ENCODE results near the gene EXOC6B. TPM values are rescaled to one million over a fixed set of nuclear protein-coding genes. Genes with fewer than 3 reads are reported as not detected.

The EXOC6B gene
- total RNA-seq, 1 experiment from 2014 or later: 33.7 TPM

DNA sequence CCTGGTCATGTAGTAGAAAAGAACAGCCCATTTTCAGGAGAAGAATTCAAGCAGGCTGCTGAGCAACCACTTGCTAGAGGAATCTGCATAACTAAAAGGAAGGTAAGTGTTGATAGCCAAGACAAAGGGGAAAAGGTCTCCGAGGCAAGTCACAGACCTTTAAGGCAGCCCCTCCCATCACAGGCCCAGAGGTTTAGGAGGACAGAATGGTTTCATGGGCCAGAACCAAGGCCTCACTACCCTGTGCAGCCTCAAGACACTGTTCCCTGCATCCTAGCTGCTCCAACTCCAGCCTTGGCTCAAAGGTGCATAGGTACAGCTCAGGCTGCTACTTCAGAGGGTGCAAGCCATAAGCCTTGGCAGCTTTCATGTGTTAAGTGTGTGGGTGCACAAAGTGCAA is 439.5 kb downstream of the EXOC6B start (continued):
- no peak for TF ChIP-seq USF1 (CRISPR knock-in tag; IDR thresholded peaks at IDR 0.05)
- TF ChIP-seq GABPB1 (CRISPR knock-in tag; IDR thresholded peaks at IDR 0.05): no peak
- TF ChIP-seq MAX (CRISPR knock-in tag; IDR thresholded peaks at IDR 0.05): no peak
- no peak for TF ChIP-seq ZNF263 (CRISPR knock-in tag; IDR thresholded peaks at IDR 0.05; ENCODE audit: low read depth)
- TF ChIP-seq OVOL2 (CRISPR knock-in tag; IDR thresholded peaks at IDR 0.05; ENCODE audit: borderline replicate concordance): no peak
- no peak for TF ChIP-seq TCF7 (CRISPR knock-in tag; IDR thresholded peaks at IDR 0.05; ENCODE audit: low read depth)

DNA sequence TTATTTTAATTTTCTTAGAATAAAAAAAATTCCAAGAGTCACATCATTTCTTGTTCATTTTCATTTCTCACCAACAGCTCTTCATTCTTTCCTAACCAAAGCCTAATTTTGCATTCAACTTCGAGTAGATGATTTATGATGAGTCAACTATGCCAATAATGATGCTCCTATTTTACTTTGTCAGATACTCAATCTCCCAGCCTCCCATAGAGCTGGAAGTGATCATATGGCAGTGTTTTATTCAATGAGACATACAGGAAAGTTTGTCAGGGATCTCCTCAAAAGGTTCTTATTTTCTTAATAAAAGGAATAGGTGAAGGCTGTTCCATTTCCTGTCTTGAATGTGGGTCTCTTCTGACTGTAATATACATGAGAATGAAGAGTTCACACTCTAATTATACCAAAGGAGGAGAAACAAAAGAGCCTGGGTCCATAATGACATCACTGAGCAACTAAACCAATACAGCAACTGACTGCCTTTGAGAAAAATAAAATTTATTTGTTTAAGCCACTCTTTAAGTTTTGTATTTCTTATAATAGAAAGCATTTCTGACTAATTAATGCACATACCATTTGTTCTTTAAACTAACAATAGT is 447.0 kb downstream of the EXOC6B start:
- Mint-ChIP-seq H3K4me1 (peaks cover 26% of the 10 kb centered on the region), H3K27ac (no peak overlapping the region), H3K27me3 (ENCODE audit: low read depth) (no peaks in the 10 kb centered on the region), H3K9me3 (peaks cover 24% of the 10 kb centered on the region), H3K4me3 (no peak overlapping the region), H3K36me3 (peaks cover 11% of the 10 kb centered on the region)
- TF ChIP-seq NFYB (CRISPR knock-in tag; conservative IDR thresholded peaks at IDR 0.05; ENCODE audit: low read depth): no peak
- POLR2A ChIA-PET: no interaction called here
- ATAC-seq (peak; percentile 81), DNase-seq (ENCODE audit: low spot score) (no peak)
- CTCF ChIA-PET: interaction anchor here (0.6 to 1.9 kb wide), 3 partner anchors 11 to 187 kb away, joined by 4 to 8 read pairs (median 6); no protein-coding TSS in a partner anchor

DNA sequence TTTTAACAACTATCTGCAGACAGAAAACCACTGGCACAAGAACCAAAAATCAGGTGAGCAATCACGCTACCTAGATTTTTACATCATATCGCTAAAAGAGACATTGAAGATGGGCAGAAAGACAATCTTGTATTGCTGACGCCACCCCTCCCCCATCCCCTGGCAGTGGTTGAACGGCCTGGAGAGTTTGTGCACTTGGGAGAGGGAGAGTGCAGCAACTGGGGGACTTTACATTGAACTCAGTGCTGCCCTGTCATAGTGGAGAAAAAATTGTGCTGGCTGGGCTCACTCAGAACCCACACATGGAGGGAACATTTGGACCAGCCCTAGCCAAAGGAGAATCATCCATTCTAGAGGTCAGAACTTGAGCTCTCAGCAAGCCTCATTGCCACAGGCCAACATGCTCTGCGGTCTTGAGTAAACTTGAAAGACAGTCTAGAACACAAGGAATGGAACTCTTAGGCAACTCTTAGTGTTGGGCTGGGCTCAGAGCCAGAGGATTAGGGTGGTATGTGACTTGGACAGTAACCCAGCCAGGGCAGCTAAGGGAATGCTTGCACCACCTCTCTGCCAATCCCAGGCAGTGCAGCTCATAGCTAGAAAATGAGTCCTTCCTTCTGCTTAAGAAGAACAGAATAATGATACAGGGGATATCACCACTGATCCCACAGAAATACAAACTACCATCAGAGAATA is 458.2 kb downstream of the EXOC6B start:
- H3K4me1 Mint-ChIP-seq: peaks cover 14% of the 10 kb centered on the region
- H3K4me3 Mint-ChIP-seq: no peak overlapping the region
- POLR2A ChIA-PET: no interaction called here
- peaks cover 23% of the 10 kb centered on the region for H3K9me3 Mint-ChIP-seq
- H3K36me3 Mint-ChIP-seq: peaks cover 16% of the 10 kb centered on the region
- TF ChIP-seq TEAD1 (CRISPR knock-in tag; IDR thresholded peaks at IDR 0.05) (no peak), USF2 (CRISPR knock-in tag; IDR thresholded peaks at IDR 0.05) (no peak), STAT6 (CRISPR knock-in tag; conservative IDR thresholded peaks at IDR 0.05; ENCODE audit: low read depth) (no peak), ZNF512 (CRISPR knock-in tag; IDR thresholded peaks at IDR 0.05; ENCODE audit: borderline replicate concordance) (no peak), HMGA2 (CRISPR knock-in tag; IDR thresholded peaks at IDR 0.05) (no peak), NFATC4 (CRISPR knock-in tag; IDR thresholded peaks at IDR 0.05) (no peak), TP53 (CRISPR knock-in tag; IDR thresholded peaks at IDR 0.05) (no peak)
- TF ChIP-seq, protein P1, sequence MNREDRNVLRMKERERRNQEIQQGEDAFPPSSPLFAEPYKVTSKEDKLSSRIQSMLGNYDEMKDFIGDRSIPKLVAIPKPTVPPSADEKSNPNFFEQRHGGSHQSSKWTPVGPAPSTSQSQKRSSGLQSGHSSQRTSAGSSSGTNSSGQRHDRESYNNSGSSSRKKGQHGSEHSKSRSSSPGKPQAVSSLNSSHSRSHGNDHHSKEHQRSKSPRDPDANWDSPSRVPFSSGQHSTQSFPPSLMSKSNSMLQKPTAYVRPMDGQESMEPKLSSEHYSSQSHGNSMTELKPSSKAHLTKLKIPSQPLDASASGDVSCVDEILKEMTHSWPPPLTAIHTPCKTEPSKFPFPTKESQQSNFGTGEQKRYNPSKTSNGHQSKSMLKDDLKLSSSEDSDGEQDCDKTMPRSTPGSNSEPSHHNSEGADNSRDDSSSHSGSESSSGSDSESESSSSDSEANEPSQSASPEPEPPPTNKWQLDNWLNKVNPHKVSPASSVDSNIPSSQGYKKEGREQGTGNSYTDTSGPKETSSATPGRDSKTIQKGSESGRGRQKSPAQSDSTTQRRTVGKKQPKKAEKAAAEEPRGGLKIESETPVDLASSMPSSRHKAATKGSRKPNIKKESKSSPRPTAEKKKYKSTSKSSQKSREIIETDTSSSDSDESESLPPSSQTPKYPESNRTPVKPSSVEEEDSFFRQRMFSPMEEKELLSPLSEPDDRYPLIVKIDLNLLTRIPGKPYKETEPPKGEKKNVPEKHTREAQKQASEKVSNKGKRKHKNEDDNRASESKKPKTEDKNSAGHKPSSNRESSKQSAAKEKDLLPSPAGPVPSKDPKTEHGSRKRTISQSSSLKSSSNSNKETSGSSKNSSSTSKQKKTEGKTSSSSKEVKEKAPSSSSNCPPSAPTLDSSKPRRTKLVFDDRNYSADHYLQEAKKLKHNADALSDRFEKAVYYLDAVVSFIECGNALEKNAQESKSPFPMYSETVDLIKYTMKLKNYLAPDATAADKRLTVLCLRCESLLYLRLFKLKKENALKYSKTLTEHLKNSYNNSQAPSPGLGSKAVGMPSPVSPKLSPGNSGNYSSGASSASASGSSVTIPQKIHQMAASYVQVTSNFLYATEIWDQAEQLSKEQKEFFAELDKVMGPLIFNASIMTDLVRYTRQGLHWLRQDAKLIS (CRISPR knock-in tag; IDR thresholded peaks at IDR 0.05; ENCODE audit: borderline replicate concordance): no peak
- TF ChIP-seq, protein P2, sequence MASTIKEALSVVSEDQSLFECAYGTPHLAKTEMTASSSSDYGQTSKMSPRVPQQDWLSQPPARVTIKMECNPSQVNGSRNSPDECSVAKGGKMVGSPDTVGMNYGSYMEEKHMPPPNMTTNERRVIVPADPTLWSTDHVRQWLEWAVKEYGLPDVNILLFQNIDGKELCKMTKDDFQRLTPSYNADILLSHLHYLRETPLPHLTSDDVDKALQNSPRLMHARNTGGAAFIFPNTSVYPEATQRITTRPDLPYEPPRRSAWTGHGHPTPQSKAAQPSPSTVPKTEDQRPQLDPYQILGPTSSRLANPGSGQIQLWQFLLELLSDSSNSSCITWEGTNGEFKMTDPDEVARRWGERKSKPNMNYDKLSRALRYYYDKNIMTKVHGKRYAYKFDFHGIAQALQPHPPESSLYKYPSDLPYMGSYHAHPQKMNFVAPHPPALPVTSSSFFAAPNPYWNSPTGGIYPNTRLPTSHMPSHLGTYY (CRISPR knock-in tag; IDR thresholded peaks at IDR 0.05): no peak
- no peaks in the 10 kb centered on the region for H3K27me3 Mint-ChIP-seq (ENCODE audit: low read depth)
- CTCF ChIA-PET: interaction anchor here (0.8 to 2.1 kb wide), 7 partner anchors 9 to 212 kb away, joined by 3 to 8 read pairs (median 3); no protein-coding TSS in a partner anchor
- ATAC-seq (peak; percentile 99), DNase-seq (ENCODE audit: low spot score) (peak; percentile 37)
- no peak overlapping the region for H3K27ac Mint-ChIP-seq
